GM19240 (cell line): ENCODE data around the gene RFX7.
"Not testable (repeated sequence)": the region's sequence is repeated elsewhere in the genome, so short reads cannot be mapped to it uniquely, and the experiment has no call there.

ENCODE experiments used
- DNase-seq: peaks from one replicate; pipeline ENCODE4 v3.0.0; 2011; ENCODE audit warnings: low spot score; ENCODE audit not compliant: insufficient read length

The RFX7 gene

GRCh38 chr15:56205061-56205876, 38.4 kb downstream of the RFX7 start:
- DNase-seq = no peak

GRCh38 chr15:56203312-56203922, 40.3 kb downstream of the RFX7 start:
- not testable (repeated sequence) for DNase-seq

DNA sequence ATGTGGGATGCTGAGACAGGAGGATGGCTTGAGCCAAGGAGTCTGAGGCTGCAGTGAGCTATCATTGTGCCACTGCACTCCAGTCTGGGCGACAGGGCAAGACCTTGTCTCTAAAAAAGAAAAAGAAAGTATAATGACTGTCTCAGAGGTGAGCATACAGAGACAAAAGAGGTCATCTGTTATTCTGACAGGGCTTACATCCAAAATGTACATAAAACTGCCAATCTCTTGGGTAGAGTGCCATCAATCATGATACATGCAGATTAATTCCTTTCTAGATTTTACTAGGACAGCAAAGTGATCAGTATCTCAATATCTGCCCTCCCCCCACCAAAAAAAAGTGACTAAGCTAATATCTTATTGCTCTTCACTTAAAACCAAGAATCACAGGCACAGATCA, 41.0 kb downstream of the RFX7 start:
- DNase-seq = no peak

GRCh38 chr15:56199038-56199437, 44.6 kb downstream of the RFX7 start:
- DNase-seq = no peak

DNA sequence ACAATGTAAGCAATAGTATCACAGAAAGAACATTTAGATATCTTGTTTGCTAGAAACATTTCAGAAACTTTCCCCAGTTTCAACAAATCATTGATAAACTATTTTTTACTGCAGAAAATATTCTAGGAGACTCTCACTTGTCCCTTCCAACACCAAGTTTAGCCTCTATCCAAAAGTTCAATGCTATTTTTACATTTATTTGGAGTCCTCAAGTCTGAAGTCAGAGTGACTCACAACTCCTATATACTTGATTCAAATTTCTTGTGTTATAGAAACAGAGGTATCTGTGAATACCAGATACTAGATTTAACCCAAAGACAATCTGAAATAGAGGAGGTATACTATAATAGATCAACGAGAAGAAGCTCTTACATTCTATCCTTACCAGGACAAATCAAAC, 49.6 kb downstream of the RFX7 start:
- no peak for DNase-seq

DNA sequence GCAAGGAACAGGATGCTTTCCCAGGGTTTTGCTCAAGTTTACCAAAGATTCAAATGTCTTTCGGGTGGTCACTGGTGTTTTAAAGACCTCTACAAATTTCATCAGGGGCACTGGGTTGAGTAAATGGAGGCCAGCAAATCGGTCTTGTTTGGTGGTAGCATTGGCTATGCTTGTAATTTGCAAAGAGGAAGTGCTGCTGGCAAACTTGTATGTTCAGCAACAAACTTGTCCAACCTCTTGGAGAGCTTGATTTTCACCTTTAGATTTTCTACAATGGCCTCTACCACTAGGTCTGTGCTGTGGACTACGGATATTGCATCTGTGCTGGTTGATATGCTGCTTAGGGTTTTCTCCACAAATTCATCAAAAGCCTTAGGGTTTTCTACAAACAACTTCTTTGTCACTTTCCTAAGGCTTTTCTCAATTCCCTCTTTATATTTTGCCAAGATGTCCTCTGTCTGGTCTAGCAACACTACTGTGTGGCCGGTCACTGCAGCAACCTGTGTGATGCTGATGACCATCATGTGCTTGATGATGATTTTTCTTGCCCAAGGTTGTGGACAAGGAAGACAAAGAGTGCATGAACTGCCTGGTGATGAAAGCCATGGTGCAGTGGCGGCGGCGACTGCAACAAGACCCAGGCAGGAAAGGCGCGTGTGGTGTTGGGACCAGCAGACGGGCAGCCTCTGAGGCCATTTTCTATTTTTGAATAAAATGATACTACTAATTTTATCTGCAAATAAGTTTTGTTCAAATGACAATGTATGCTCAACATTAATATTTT, 50.8 kb downstream of the RFX7 start:
- DNase-seq = no peak

DNA sequence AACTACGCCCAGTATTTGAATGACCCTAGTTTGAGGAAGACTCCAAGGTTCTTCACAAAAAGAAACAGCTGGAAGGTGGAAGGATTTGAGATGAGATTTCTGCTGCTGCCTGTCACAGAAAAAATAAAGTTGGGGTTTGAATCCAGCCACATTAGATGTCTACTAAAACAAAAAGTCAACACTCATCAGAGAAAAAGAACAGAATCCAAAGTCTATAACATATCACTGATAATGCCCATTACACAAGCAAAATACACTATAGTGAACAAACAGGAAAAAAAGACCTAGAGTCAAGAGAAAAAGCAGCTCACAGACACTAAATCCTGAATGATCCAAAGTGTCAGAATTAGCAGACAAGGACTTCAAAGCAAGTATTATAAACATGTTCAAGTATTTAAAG, 56.0 kb downstream of the RFX7 start:
- no peak for DNase-seq

DNA sequence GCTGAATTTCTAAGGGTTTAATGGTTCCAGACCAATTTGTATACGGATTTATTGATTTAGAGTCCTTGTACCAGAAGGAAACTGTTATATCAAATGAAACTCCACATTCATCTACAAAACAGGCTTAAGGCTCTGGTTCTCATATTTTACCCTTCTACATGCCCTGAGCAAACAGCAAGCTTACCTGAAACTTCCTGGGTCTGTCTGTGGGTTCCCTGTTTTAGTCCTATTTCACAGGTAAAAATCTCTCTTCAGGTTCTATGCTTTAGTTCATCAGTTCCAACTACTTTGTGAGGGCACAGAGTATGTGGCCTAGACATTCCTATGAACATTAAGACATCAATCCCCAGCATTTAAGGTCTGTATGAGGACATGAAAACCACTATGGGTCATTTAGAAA, 57.7 kb downstream of the RFX7 start:
- DNase-seq = no peak

DNA sequence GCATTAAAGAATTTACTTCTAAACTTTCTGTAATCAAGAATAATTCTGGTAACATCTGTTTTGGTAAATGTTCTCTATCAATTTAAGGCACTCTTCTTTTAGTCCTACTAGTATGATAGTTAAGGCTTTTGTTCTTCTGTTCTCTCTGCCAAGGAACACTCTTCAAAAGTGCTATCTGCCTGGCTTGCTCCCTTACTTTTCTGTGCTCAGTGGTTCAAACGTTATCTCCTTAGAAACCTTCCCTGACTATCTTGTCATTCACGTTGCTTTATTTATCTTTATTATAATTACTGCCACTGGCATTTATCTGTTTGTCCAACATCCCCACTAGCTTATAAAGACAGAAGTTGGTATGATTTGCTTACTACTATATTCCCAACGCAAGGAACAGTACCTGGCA, 59.2 kb downstream of the RFX7 start:
- DNase-seq = no peak

- no peak for DNase-seq
Observed at GRCh38 chr15:56180851-56181250, 62.8 kb downstream of the RFX7 start.

DNA sequence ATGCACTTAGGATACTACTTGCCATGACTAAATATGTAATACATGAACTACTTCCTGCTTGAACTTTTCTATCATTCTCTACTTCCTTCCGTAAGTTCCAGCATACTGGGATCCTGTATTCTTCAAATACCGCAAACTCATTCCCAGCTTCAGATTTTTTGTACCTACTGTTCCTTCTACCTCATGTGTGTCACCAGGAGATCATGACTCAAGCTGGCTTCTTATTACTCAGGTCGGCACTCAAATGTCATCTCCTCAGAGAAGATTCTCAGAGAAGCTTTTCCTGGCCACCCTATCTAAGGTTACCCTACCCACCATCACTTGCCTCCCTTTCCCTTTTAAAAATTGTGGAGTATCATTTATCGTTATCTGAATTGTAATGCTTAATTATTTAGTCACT, 66.7 kb downstream of the RFX7 start:
- DNase-seq = no peak

- DNase-seq = no peak
Observed at GRCh38 chr15:56175788-56176187, 67.9 kb downstream of the RFX7 start.

- DNase-seq = no peak
Observed at GRCh38 chr15:56174649-56175048, 69.0 kb downstream of the RFX7 start.

GRCh38 chr15:56168394-56168793, 75.3 kb downstream of the RFX7 start:
- DNase-seq = no peak

DNA sequence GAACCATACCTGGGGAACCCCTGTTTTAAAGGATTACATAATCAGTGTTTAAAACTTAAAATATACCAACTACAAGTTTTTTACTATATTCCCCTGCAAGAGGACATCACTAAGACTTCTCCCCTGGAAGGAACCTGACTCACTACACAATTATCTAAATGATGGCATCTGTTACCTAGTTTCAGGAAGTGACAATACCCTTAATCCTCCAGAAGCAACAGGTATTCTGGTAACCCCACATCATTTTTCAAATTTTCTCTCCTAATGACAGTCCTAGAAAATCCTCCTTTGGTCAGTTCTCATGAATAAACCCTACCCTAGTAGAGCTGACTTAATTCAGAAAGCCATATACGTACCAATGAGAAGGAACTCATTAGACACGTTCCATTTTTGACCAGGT, 78.4 kb downstream of the RFX7 start:
- DNase-seq = no peak

- no peak for DNase-seq
Observed at GRCh38 chr15:56160966-56161365, 82.7 kb downstream of the RFX7 start.

- DNase-seq = no peak
Observed at GRCh38 chr15:56156877-56157276, 86.8 kb downstream of the RFX7 start.

DNA sequence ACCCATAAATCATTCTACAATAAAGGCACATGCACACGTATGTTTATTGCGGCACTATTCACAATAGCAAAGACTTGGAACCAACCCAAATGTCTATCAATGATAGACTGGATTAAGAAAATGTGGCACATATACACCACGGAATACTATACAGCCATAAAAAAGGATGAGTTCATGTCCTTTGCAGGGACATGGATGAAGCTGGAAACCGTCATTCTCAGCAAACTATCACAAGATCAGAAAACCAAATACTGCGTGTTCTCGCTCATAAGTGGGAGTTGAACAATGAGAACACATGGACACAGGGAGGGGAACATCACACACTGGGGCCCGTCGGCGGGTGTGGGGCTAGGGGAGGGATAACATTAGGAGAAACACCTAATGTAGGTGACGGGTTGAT, 88.4 kb downstream of the RFX7 start:
- not testable (repeated sequence) for DNase-seq

DNA sequence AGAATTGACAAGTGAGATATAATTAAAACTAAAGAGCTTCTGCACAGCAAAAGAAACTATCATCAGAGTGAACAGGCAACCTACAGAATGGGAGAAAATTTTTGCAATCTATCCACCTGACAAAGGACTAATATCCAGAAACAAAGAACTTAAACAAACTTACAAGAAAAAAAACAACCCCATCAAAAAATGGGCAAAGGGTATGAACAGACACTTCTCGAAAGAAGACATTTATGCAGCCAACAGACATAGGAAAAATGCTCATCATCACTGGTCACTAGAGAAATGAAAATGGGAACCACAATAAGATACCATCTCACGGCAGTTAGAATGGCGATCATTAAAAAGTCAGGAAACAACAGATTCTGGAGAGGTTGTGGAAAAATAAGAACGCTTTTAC, 88.9 kb downstream of the RFX7 start:
- not testable (repeated sequence) for DNase-seq

DNA sequence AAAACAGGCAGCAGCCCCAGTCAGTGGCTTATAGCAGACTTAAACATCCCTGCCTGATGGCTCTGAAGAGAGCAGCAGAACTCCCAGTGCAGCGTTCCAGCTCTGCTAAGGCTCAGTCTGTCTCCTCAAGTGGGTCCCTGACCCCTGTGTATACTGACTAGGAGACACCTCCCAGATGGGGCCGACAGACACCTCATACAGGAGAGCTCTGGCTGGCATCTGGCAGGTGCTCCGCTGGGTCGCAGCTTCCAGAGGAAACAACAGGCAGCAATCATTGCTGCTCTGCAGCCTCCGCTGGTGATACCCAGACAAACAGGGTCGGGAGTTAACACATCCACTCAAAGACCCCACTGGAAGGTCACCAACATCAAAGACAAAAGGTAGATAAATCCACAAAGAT, 93.5 kb downstream of the RFX7 start:
- DNase-seq = no peak

DNA sequence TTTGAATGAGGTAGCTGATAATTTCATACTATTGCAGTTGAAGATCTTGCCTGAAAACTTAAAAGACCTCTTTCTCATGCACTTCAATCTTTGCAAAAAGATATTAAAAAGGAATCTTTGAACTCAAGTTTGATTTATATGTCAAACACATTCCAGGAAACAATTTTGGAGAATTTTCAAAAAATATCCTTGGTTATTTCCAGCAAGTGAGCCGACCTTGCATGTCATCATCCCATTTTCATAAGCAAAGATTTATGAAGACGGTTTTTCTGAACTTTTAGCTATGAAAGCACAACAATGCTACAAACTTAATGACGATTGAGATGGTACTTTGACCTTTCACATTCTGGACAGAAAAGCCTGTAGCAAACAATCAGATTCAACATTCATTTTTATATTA, 95.6 kb downstream of the RFX7 start:
- no peak for DNase-seq

DNA sequence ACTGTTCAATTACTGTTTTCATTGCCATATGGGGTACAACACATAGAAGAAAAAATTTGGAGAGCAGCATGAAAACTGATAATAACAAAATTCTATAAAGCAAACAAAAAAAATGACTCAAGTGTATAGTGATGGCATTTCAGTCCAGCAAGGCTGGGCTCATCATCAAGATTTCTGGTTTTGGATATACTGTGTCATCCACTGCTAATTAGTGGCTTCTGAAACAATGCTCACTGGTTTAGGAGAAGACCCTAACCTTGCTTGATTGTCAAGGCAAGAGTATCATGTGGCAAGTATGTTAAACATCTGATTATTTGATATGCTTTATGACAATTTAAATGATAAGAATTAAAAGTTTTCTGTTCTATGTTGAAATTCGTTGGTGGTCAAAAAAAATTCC, 96.9 kb downstream of the RFX7 start:
- DNase-seq = no peak
